Keratinocyte (primary cell): Measurements from ENCODE around the gene SH3PXD2A. TPM values are rescaled to one million over a fixed set of nuclear protein-coding genes. Genes with fewer than 3 reads are reported as not detected.

Experiments used
- DNase-seq: peaks from one replicate; pipeline ENCODE4 v3.0.0-alpha.2; 2011; ENCODE audit warnings: low read depth, missing footprints, low spot score
- FAIRE-seq: peaks from 2 replicates; lab custom pipeline; 2011; peaks lifted over from hg19 to GRCh38; lab: Jason Lieb, UNC
- H2AFZ ChIP-seq: 2 replicates; pipeline ENCODE4 v1.6.0; 2012; ENCODE audit warnings: low read length, control low read depth, inconsistent platforms; ENCODE audit not compliant: control insufficient read depth
- H3K27ac ChIP-seq: 2 replicates; pipeline ENCODE4 v1.5.1; 2011; ENCODE audit warnings: low read length; ENCODE audit not compliant: control insufficient read depth, insufficient read depth
- H3K27me3 ChIP-seq: 3 replicates; pipeline ENCODE4 v1.6.0; 2011; ENCODE audit warnings: low read length; ENCODE audit not compliant: control insufficient read depth, insufficient read depth; ENCODE audit errors: extremely low read depth
- H3K36me3 ChIP-seq, 2 experiments: 2 replicates in 1 of 2; 3 replicates in 1 of 2; pipeline ENCODE4 v1.5.1; 2011; ENCODE audit warnings: low read length in 2 of 2, mild to moderate bottlenecking in 1 of 2; ENCODE audit not compliant: control insufficient read depth in 2 of 2, insufficient read depth in 2 of 2; ENCODE audit errors: extremely low read depth in 1 of 2
- H3K4me1 ChIP-seq: 3 replicates; pipeline ENCODE4 v1.5.1; 2011; ENCODE audit warnings: low read length; ENCODE audit not compliant: control insufficient read depth, insufficient read depth; ENCODE audit errors: extremely low read depth
- H3K4me2 ChIP-seq: 3 replicates; pipeline ENCODE4 v1.6.0; 2011; ENCODE audit warnings: low read depth, low read length; ENCODE audit not compliant: control insufficient read depth, insufficient read depth; ENCODE audit errors: extremely low read depth
- H3K4me3 ChIP-seq, 3 experiments: fragments of 200-600 bp in 1 of 3; sonication (generic) in 1 of 3; 2 replicates in 2 of 3; 3 replicates in 1 of 3; pipeline ENCODE4 v1.5.1; 2011 to 2016; ENCODE audit warnings: low read length in 3 of 3, mild to moderate bottlenecking in 3 of 3, control low read depth in 2 of 3, inconsistent platforms in 1 of 3, low read depth in 1 of 3, mixed read lengths in 1 of 3, mixed run types in 1 of 3, moderate library complexity in 1 of 3; ENCODE audit not compliant: control insufficient read depth in 2 of 3, insufficient read depth in 2 of 3; ENCODE audit errors: extremely low read depth in 1 of 3
- H3K79me2 ChIP-seq: 2 replicates; pipeline ENCODE4 v1.6.0; 2012; ENCODE audit warnings: low read length; ENCODE audit not compliant: control insufficient read depth, insufficient read depth
- H3K9ac ChIP-seq: 3 replicates; pipeline ENCODE4 v1.6.0; 2011; ENCODE audit warnings: low read length; ENCODE audit not compliant: control insufficient read depth, insufficient read depth; ENCODE audit errors: extremely low read depth
- H3K9me1 ChIP-seq: 3 replicates; pipeline ENCODE4 v1.6.0; 2011; ENCODE audit warnings: low read length; ENCODE audit not compliant: control insufficient read depth, insufficient read depth; ENCODE audit errors: extremely low read depth
- H3K9me3 ChIP-seq: 2 replicates; pipeline ENCODE4 v1.5.1; 2012; ENCODE audit warnings: low read depth, low read length; ENCODE audit not compliant: control insufficient read depth
- H4K20me1 ChIP-seq: 3 replicates; pipeline ENCODE4 v1.6.0; 2011; ENCODE audit warnings: low read length; ENCODE audit not compliant: control insufficient read depth, insufficient read depth; ENCODE audit errors: extremely low read depth
- CTCF ChIP-seq, 3 experiments: IDR thresholded peaks in 1 of 3; conservative IDR thresholded peaks in 1 of 3; optimal IDR thresholded peaks in 1 of 3; 2 replicates in 2 of 3; 3 replicates in 1 of 3; pipeline versions ENCODE3 to v1.5.1; 2011; ENCODE audit warnings: low read length in 3 of 3, mild to moderate bottlenecking in 3 of 3, moderate library complexity in 2 of 3, control low read depth in 1 of 3, inconsistent platforms in 1 of 3; ENCODE audit not compliant: insufficient read depth in 2 of 3; ENCODE audit errors: extremely low read depth in 1 of 3
- EZH2 ChIP-seq: IDR thresholded peaks from one replicate; pipeline ENCODE4 v1.6.1; 2012; ENCODE audit warnings: inconsistent platforms, mild to moderate bottlenecking, low read length, moderate library complexity
- dilution Hi-C: fragments of 300-500 bp; cut with MboI; formaldehyde crosslinking; loops from one replicate; pipeline ENCODE4 v1.7.0; 2020; ENCODE audit warnings: low sequenced_read_pairs; ENCODE audit not compliant: extremely low pct_ligation_motif_present
- polyA plus RNA-seq, 5 experiments: library from polyadenylated mRNA; depleted of rRNA in 3 of 5; stranded (reverse) in 3 of 5; stranded (forward) in 1 of 5; unstranded in 1 of 5; fragments of >200 nt; gene quantifications; 1 replicate in 1 of 5; 2 replicates in 3 of 5; 3 replicates in 1 of 5; pipeline versions ENCODE4 v1.2.1 to v1.2.3, GENCODE V29; 2011 to 2012; ENCODE audit warnings: missing spikeins in 2 of 5, low read depth in 1 of 5, low replicate concordance in 1 of 5

SH3PXD2A gene
- polyA plus RNA-seq, 1 donor (not counting 4 experiments of a cell fraction or from before 2014, with no cell fraction given), result 33.9 TPM

GRCh38 chr10:103823706-103824272 is 31.6 kb downstream of the SH3PXD2A start:
- Histone ChIP-seq H3K27me3 (no peaks in the 10 kb centered on the region), H3K36me3 (peaks cover 15 to 49% of the 10 kb centered on the region in 2 experiments), H3K4me2 (peak overlapping the region; percentile 56), H3K27ac (peak overlapping the region; percentile 73), H3K79me2 (peaks cover 96% of the 10 kb centered on the region), H3K4me3 (peak overlapping the region in 1 of 3 experiments; percentile 40), H3K9me1 (peaks cover 30% of the 10 kb centered on the region), H4K20me1 (peaks cover 37% of the 10 kb centered on the region), H3K4me1 (peaks cover 92% of the 10 kb centered on the region), H3K9me3 (no peaks in the 10 kb centered on the region), H2AFZ (no peak overlapping the region), H3K9ac (peak overlapping the region; percentile 62)
- FAIRE-seq, result peak; percentile 63
- dilution Hi-C loops, result no loop called here
- DNase-seq, result no peak
- TF ChIP-seq CTCF (optimal IDR thresholded peaks at IDR 0.05 in 1 of 3, IDR thresholded peaks at IDR 0.05 in 1 of 3, conservative IDR thresholded peaks at IDR 0.05 in 1 of 3; ENCODE audit: extremely low read depth in 1 of 3, insufficient read depth in 2 of 3, low read length in 3 of 3) (no peak), EZH2 (no peak)

GRCh38 chr10:103822800-103823199 is 32.6 kb downstream of the SH3PXD2A start:
- peaks cover 24% of the 10 kb centered on the region for H3K9me1 ChIP-seq
- peaks cover 15 to 41% of the 10 kb centered on the region in 2 experiments for H3K36me3 ChIP-seq
- H3K4me1 ChIP-seq, result peaks cover 91% of the 10 kb centered on the region
- peaks cover 36% of the 10 kb centered on the region for H4K20me1 ChIP-seq
- dilution Hi-C loops, result no loop called here
- no peaks in the 10 kb centered on the region for H3K9me3 ChIP-seq
- no peak overlapping the region for H3K27ac ChIP-seq
- no peak for TF ChIP-seq EZH2
- no peak for TF ChIP-seq CTCF (optimal IDR thresholded peaks at IDR 0.05 in 1 of 3, IDR thresholded peaks at IDR 0.05 in 1 of 3, conservative IDR thresholded peaks at IDR 0.05 in 1 of 3; ENCODE audit: extremely low read depth in 1 of 3, insufficient read depth in 2 of 3, low read length in 3 of 3)
- H3K79me2 ChIP-seq, result peaks cover 98% of the 10 kb centered on the region
- FAIRE-seq, result no peak
- no peak overlapping the region for H3K9ac ChIP-seq
- H3K4me3 ChIP-seq, result no peak overlapping the region
- no peak overlapping the region for H3K4me2 ChIP-seq
- no peaks in the 10 kb centered on the region for H3K27me3 ChIP-seq
- H2AFZ ChIP-seq, result no peak overlapping the region
- DNase-seq, result no peak
